ENCODE measurements around the gene SLC22A23.

- TF ChIP-seq, protein P1, sequence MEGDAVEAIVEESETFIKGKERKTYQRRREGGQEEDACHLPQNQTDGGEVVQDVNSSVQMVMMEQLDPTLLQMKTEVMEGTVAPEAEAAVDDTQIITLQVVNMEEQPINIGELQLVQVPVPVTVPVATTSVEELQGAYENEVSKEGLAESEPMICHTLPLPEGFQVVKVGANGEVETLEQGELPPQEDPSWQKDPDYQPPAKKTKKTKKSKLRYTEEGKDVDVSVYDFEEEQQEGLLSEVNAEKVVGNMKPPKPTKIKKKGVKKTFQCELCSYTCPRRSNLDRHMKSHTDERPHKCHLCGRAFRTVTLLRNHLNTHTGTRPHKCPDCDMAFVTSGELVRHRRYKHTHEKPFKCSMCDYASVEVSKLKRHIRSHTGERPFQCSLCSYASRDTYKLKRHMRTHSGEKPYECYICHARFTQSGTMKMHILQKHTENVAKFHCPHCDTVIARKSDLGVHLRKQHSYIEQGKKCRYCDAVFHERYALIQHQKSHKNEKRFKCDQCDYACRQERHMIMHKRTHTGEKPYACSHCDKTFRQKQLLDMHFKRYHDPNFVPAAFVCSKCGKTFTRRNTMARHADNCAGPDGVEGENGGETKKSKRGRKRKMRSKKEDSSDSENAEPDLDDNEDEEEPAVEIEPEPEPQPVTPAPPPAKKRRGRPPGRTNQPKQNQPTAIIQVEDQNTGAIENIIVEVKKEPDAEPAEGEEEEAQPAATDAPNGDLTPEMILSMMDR (conservative IDR thresholded peaks at IDR 0.05 in 1 of 2, IDR thresholded peaks at IDR 0.05 in 1 of 2; ENCODE audit: extremely low read depth in 1 of 2, insufficient read depth in 1 of 2, low read depth in 1 of 2, low read length in 2 of 2): no peak
- TF ChIP-seq EZH2 (IDR thresholded peaks at IDR 0.05; ENCODE audit: borderline replicate concordance, low read length): no peak
Observed at GRCh38 chr6:3273707-3274521, 182.9 kb downstream of the SLC22A23 start.

Measured in mammary epithelial cell (primary cell).